Measurements from ENCODE around the gene PIK3R3.

Gene PIK3R3

DNA sequence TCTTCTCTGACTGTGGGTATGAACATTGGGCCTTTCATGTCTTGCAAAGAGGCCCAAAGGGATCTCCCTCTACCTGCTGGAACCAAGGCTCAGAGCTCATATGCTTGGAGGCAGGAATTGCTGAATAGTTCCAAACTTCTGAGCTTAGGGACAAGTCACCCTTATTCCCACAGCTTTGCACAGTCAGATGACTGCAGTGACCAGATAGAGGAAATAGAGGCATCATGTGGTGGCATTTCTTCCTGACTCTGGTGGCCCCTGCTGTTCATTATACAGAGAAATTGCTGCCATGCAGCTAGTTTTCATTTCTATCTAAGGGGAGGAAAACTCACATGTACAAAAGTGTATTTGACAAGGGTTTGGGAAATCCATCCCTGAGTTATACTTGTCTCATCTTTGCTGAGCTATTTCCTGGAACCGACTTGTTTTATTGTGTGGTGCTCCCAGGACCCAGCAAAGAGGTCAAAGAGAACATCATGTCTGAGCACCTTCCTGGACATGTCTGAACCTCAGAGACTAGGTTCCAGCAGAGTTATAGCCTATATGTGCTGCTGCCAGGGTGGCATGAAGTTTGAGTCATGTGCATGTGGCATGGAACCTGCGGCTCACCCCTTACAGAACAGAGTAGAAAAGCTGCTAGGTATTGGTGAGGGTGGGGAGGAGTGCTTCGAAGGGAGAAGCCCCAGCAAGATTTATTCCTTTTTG is 131.2 kb downstream of the PIK3R3 start:
- peaks cover 14% of the 10 kb centered on the region for H3K36me3 Mint-ChIP-seq
- ATAC-seq (ENCODE audit: low read depth) (no peak), DNase-seq (ENCODE audit: low spot score in 2 of 2) (no peak)
- no peak overlapping the region for H3K4me3 Mint-ChIP-seq
- no peak overlapping the region for H3K27ac Mint-ChIP-seq
- no peaks in the 10 kb centered on the region for H3K9me3 Mint-ChIP-seq
- H3K4me1 Mint-ChIP-seq, result no peaks in the 10 kb centered on the region
- no peaks in the 10 kb centered on the region for H3K27me3 Mint-ChIP-seq

GRCh38 chr1:45999507-45999906 is 132.9 kb downstream of the PIK3R3 start:
- no peaks in the 10 kb centered on the region for H3K9me3 Mint-ChIP-seq
- H3K4me3 Mint-ChIP-seq, result no peak overlapping the region
- no peak for DNase-seq (ENCODE audit: low spot score in 2 of 2)
- ATAC-seq (ENCODE audit: low read depth), result no peak
- H3K36me3 Mint-ChIP-seq, result peaks cover 17% of the 10 kb centered on the region
- no peak overlapping the region for H3K27ac Mint-ChIP-seq
- H3K4me1 Mint-ChIP-seq, result no peaks in the 10 kb centered on the region
- H3K27me3 Mint-ChIP-seq, result no peaks in the 10 kb centered on the region

- peaks cover 11% of the 10 kb centered on the region for H3K36me3 Mint-ChIP-seq
- no peak overlapping the region for H3K27ac Mint-ChIP-seq
- no peaks in the 10 kb centered on the region for H3K4me1 Mint-ChIP-seq
- DNase-seq (ENCODE audit: low spot score in 2 of 2), result no peak
- H3K27me3 Mint-ChIP-seq, result no peaks in the 10 kb centered on the region
- no peak overlapping the region for H3K4me3 Mint-ChIP-seq
- ATAC-seq (ENCODE audit: low read depth), result no peak
- H3K9me3 Mint-ChIP-seq, result no peaks in the 10 kb centered on the region
Measured at GRCh38 chr1:45998020-45998617, 134.3 kb downstream of the PIK3R3 start.

GRCh38 chr1:45995298-45995697 is 137.1 kb downstream of the PIK3R3 start:
- no peaks in the 10 kb centered on the region for H3K27me3 Mint-ChIP-seq
- peaks cover 10% of the 10 kb centered on the region for H3K36me3 Mint-ChIP-seq
- DNase-seq (ENCODE audit: low spot score in 2 of 2) (no peak), ATAC-seq (ENCODE audit: low read depth) (no peak)
- no peaks in the 10 kb centered on the region for H3K9me3 Mint-ChIP-seq
- H3K4me1 Mint-ChIP-seq, result peaks cover 3% of the 10 kb centered on the region
- H3K27ac Mint-ChIP-seq, result no peak overlapping the region
- H3K4me3 Mint-ChIP-seq, result no peak overlapping the region

- H3K27me3 Mint-ChIP-seq, result no peaks in the 10 kb centered on the region
- H3K4me3 Mint-ChIP-seq, result no peak overlapping the region
- DNase-seq (ENCODE audit: low spot score in 2 of 2) (no peak), ATAC-seq (ENCODE audit: low read depth) (no peak)
- peaks cover 4% of the 10 kb centered on the region for H3K36me3 Mint-ChIP-seq
- no peaks in the 10 kb centered on the region for H3K9me3 Mint-ChIP-seq
- peaks cover 6% of the 10 kb centered on the region for H3K4me1 Mint-ChIP-seq
- no peak overlapping the region for H3K27ac Mint-ChIP-seq
Measured at GRCh38 chr1:45994423-45994822, 138.0 kb downstream of the PIK3R3 start.
